A673 (cell line): ENCODE results near the gene UTP3. TPM values are rescaled to one million over a fixed set of nuclear protein-coding genes. Genes with fewer than 3 reads are reported as not detected.
"Not testable (repeated sequence)": the region's sequence is repeated elsewhere in the genome, so short reads cannot be mapped to it uniquely, and the experiment has no call there.

Experiments used
- BruUV-seq: library from RNA; stranded (reverse); fragments of 400-500 nt; replicated peaks from 2 replicates; lab custom pipeline; 2021; lab: Mats Ljungman, UMichigan
- CTCF ChIA-PET: fragments of 300-600 bp; sonication (Branson Sonifier 250); formaldehyde crosslinking; loops from one replicate; lab custom pipeline; 2022; ENCODE audit warnings: antibody characterized with exemption; lab: Charles Lee
- POLR2A ChIA-PET: fragments of 300-600 bp; sonication (Branson Sonifier 250); formaldehyde crosslinking; loops from one replicate; lab custom pipeline; 2022; ENCODE audit warnings: antibody characterized with exemption; ENCODE audit not compliant: low non-redundant PET; lab: Charles Lee
- DNase-seq: peaks from one replicate; pipeline ENCODE4 v3.0.0-alpha.2; 2015; ENCODE audit warnings: low spot score
- H3K27ac ChIP-seq: fragments of 200-600 bp; sonication (generic); 2 replicates; pipeline ENCODE4 v1.5.1; 2016; ENCODE audit warnings: mixed run types, low read depth, mild to moderate bottlenecking, mixed read lengths, antibody characterized with exemption, low read length; ENCODE audit not compliant: poor library complexity, severe bottlenecking
- H3K27me3 ChIP-seq: fragments of 200-600 bp; sonication (generic); replicated peaks from 2 replicates; pipeline ENCODE4 v1.6.1; 2017; ENCODE audit warnings: mixed run types, low read depth, mild to moderate bottlenecking, mixed read lengths, antibody characterized with exemption, low read length; ENCODE audit not compliant: insufficient read depth, poor library complexity
- H3K36me3 ChIP-seq: fragments of 200-600 bp; sonication (generic); 2 replicates; pipeline ENCODE4 v1.6.1; 2016; ENCODE audit warnings: mixed run types, mild to moderate bottlenecking, mixed read lengths, antibody characterized with exemption, low read length; ENCODE audit not compliant: insufficient read depth, poor library complexity, severe bottlenecking
- H3K4me1 ChIP-seq: fragments of 200-600 bp; sonication (generic); 2 replicates; pipeline ENCODE4 v1.6.1; 2017; ENCODE audit warnings: mixed run types, mild to moderate bottlenecking, mixed read lengths, antibody characterized with exemption, low read length; ENCODE audit not compliant: insufficient read depth, poor library complexity, severe bottlenecking
- H3K4me3 ChIP-seq: fragments of 200-600 bp; sonication (generic); 2 replicates; pipeline ENCODE4 v1.5.1; 2016; ENCODE audit warnings: low read depth, mixed run types, mild to moderate bottlenecking, mixed read lengths, low read length; ENCODE audit not compliant: poor library complexity, severe bottlenecking
- H3K9me3 ChIP-seq: fragments of 200-600 bp; sonication (generic); 2 replicates; pipeline ENCODE4 v1.6.1; 2016; ENCODE audit warnings: mixed run types, low read depth, mild to moderate bottlenecking, mixed read lengths, antibody characterized with exemption, low read length; ENCODE audit not compliant: poor library complexity, severe bottlenecking
- CTCF ChIP-seq: fragments of 300-800, 200-600 bp; sonication (generic); conservative IDR thresholded peaks from 2 replicates; pipeline ENCODE4 v1.5.1; 2017; ENCODE audit warnings: low read depth, mild to moderate bottlenecking, antibody characterized with exemption, low read length, moderate library complexity, mixed read lengths
- EZH2 ChIP-seq: fragments of 200-600 bp; sonication (generic); IDR thresholded peaks from 2 replicates; pipeline ENCODE4 v1.6.1; 2017; ENCODE audit warnings: borderline replicate concordance, low read depth, mild to moderate bottlenecking, mixed read lengths, antibody characterized with exemption, low read length; ENCODE audit not compliant: poor library complexity, severe bottlenecking
- intact Hi-C: fragments of 100-400 bp; cut with micrococcal nuclease; formaldehyde crosslinking; loops from one replicate; pipeline ENCODE4 v1.10.0; 2022; ENCODE audit not compliant: unreplicated experiment
- total RNA-seq: library from RNA; stranded (reverse); gene quantifications from 2 replicates; pipeline ENCODE4 v1.2.3, GENCODE V29; 2021

The UTP3 gene
- total RNA-seq, 1 experiment from 2014 or later = 17.1 TPM

- Histone ChIP-seq H3K27me3 (no peaks in the 10 kb centered on the region), H3K4me1 (no peaks in the 10 kb centered on the region), H3K4me3 (peak overlapping the region; percentile 38), H3K9me3 (no peaks in the 10 kb centered on the region), H3K27ac (no peak overlapping the region), H3K36me3 (no peaks in the 10 kb centered on the region)
- TF ChIP-seq CTCF (no peak), EZH2 (no peak)
- no TSS peak for BruUV-seq
- DNase-seq = peak; percentile 51
- ChIA-PET POLR2A (no interaction called here), CTCF (no interaction called here)
- intact Hi-C loops = no loop called here
Observed at GRCh38 chr4:70728091-70728490, 39.8 kb downstream of the UTP3 start.

GRCh38 chr4:70732878-70733277, 44.5 kb downstream of the UTP3 start:
- DNase-seq, H3K9me3 ChIP-seq, CTCF ChIA-PET, H3K36me3 ChIP-seq, H3K27ac ChIP-seq, H3K4me3 ChIP-seq, POLR2A ChIA-PET, BruUV-seq, intact Hi-C loops, H3K27me3 ChIP-seq, H3K4me1 ChIP-seq: not testable (repeated sequence)

- H3K27me3 ChIP-seq = no peaks in the 10 kb centered on the region
- no TSS peak for BruUV-seq
- TF ChIP-seq CTCF (no peak), EZH2 (no peak)
- H3K36me3 ChIP-seq = no peaks in the 10 kb centered on the region
- intact Hi-C loops = no loop called here
- no peaks in the 10 kb centered on the region for H3K4me1 ChIP-seq
- peak overlapping the region; percentile 39 for H3K4me3 ChIP-seq
- ChIA-PET CTCF (no interaction called here), POLR2A (interaction anchor here (0.6 kb wide), 1 partner anchor 13 kb away, joined by 4 read pairs; no protein-coding TSS in a partner anchor)
- H3K27ac ChIP-seq = peak overlapping the region; percentile 76
- no peaks in the 10 kb centered on the region for H3K9me3 ChIP-seq
- peak; percentile 27 for DNase-seq
Observed at GRCh38 chr4:70734168-70734954, 46.0 kb downstream of the UTP3 start.
